Measurements from ENCODE around the gene GALNT11. TPM values are rescaled to one million over a fixed set of nuclear protein-coding genes. Genes with fewer than 3 reads are reported as not detected.
"Not testable (repeated sequence)": the region's sequence is repeated elsewhere in the genome, so short reads cannot be mapped to it uniquely, and the experiment has no call there.

GALNT11 gene
- total RNA-seq, 1 donor = 30.9 TPM

DNA sequence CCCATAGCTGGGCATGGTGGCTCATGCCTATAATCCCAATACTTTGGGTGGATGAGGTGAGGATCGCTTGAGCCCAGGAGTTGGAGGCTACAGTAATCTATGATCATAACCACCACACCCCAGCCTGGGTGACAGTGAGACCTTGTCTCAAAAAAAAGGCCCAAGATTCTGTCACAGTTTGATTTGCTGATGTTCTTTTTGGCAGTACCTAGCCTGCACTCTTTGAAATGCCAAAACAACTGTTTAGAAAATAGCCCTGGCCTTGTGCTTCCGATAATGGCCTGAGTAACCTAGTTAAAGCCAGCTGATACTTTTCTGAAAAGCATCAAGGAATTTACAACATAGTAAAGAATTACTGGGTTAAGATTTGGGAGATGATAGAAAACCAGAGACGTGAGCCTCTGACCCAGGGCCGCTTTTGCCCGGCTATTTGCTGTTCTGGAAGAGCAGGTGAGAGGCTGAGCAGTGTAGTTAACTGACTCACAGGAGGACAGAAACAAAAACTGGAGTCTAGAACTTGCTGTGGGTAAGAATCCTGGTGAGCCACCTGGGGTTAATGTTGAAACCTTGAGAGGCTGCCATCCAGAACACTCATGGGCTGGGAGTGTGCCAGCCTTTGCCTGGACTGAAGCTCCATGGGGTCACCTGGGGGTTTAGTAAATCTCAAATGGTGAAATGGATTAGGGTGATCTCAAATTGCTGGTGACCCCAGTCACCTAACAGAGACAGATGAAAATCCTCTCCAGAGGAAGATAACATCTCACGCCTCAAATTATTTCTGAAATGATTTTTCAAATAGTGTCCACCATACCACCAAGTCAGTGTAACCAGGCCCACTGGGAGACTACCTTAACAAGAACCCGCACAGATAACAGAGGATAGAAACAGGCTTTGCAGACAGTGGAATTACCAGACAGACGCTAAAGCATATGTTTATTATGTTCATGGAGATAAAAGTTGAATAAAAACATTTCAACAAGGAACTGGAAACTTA, 51.8 kb downstream of the GALNT11 start:
- H3K4me1 ChIP-seq (ENCODE audit: insufficient read depth, low read length) = peaks cover 3% of the 10 kb centered on the region
- no peaks in the 10 kb centered on the region for H3K9me3 ChIP-seq (ENCODE audit: low read depth, low read length)
- H3K27me3 ChIP-seq (ENCODE audit: insufficient read depth, low read length) = no peaks in the 10 kb centered on the region
- no peak overlapping the region for H3K4me3 ChIP-seq (ENCODE audit: low read length)

DNA sequence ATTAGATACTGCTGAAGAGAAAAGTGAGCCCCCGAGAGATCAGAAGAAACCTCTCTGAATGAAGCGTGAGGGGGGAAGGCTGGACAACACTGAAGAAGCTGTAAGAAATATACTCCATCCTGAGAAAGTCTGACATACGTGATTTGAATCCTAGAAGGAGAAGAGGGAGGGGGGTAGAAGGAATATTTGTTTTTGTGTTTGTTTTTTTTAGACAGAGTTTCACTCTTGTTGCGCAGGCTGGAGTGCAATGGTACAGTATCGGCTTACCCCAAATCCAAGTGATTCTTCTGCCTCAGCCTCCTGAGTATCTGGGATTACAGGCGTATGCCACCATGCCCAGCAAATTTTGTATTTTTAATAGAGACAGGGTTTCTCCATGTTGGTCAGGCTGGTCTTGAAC, 52.6 kb downstream of the GALNT11 start:
- Histone ChIP-seq H3K27me3 (ENCODE audit: insufficient read depth, low read length) (no peaks in the 10 kb centered on the region), H3K4me3 (ENCODE audit: low read length) (no peak overlapping the region), H3K4me1 (ENCODE audit: insufficient read depth, low read length) (peaks cover 3% of the 10 kb centered on the region), H3K9me3 (ENCODE audit: low read depth, low read length) (no peaks in the 10 kb centered on the region)

DNA sequence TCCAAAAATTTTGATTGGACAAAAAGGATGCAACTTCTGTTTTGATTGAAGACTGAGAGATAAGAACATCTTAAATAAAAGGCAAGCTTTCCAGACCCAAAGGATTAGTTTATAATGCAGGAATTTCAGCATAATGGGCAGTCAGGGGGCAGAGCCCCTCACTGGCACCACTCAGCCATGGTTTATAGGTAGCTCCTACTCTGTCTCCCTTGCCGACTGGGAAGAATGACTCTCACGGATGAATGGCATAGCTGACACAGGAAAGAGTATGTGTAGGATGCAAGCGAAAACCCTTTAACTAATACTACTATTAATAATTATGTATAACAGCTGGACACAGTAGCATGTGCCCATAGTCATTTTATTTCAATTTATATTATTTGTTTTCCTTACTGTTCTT, 53.3 kb downstream of the GALNT11 start:
- Histone ChIP-seq H3K9me3 (ENCODE audit: low read depth, low read length) (no peaks in the 10 kb centered on the region), H3K4me3 (ENCODE audit: low read length) (no peak overlapping the region), H3K4me1 (ENCODE audit: insufficient read depth, low read length) (peaks cover 3% of the 10 kb centered on the region)

DNA sequence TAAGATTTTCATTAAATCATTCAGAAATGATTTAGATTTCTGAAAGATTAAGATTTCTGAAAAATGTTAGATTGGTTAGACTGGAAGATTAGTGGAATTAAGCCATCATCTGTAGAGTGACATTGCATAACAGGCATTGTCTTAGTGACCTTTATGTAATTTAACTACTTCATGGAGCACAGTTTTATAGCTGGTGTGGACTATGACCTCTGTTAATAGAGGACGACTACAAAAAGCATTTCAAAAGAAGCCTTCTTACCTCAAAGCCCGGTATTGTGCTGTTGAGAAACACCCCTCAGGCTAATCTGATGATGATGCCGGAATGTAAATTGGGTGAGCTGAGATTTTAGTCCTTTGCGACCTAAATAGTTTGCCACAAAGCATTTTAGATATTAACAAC, 55.6 kb downstream of the GALNT11 start:
- Histone ChIP-seq H3K9me3 (ENCODE audit: low read depth, low read length) (no peaks in the 10 kb centered on the region), H3K4me3 (ENCODE audit: low read length) (no peak overlapping the region), H3K27me3 (ENCODE audit: insufficient read depth, low read length) (no peaks in the 10 kb centered on the region), H3K4me1 (ENCODE audit: insufficient read depth, low read length) (peaks cover 3% of the 10 kb centered on the region)

More for the DNA sequence above, 53.3 kb downstream of the GALNT11 start:
- H3K27me3 ChIP-seq (ENCODE audit: insufficient read depth, low read length) = no peaks in the 10 kb centered on the region

DNA sequence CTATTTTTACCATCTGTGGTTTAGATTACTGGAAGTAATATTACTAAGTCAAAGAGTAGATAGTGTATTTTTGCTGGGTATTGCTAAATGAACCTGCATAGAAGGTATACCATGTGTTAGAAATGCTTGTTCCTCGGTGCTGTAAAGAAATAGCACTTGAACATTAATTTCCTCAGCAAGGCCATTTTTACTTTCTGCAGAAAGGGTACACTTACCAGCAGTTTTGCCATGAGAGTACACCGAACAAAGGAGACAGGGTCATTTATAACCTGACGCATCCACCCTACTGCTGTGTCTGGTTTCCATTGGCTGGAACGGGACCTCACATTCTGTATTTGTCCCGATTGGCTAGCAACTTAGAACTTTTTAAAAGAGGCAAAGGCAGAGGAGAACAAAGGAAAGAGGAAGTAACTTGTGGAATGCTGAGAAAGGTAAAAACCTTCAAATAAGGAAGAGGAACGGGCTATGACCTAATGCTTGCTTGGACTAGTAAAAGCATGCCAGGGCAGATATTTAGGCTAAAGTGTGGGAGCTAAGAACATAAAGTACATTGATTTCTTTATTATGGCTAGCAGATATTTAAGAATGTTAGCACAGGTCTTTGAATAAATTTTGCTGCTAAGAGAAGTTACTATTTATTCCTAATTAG, 56.7 kb downstream of the GALNT11 start:
- H3K4me3 ChIP-seq (ENCODE audit: low read length); H3K4me1 ChIP-seq (ENCODE audit: insufficient read depth, low read length); H3K9me3 ChIP-seq (ENCODE audit: low read depth, low read length); H3K27me3 ChIP-seq (ENCODE audit: insufficient read depth, low read length): not testable (repeated sequence)

DNA sequence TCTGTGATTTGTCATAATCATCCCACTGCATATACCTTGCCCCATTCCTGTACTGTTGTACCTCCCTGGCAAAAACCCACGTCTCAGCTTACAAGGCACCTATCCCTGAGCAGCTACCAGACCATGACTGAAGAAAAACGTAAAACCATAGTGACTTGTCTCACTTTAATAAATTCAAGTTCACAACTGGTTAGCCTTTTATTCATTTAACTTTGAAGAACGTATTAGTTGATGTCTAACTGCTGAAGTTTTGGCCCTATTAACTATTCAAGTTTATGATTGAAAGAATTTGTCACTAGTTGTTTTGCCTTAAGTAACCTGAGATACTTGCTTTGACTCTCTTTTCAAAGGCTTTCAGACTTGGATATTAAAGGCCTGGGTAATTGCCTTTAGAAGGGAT, 59.7 kb downstream of the GALNT11 start:
- peaks cover 28% of the 10 kb centered on the region for H3K9me3 ChIP-seq (ENCODE audit: low read depth, low read length)
- no peaks in the 10 kb centered on the region for H3K27me3 ChIP-seq (ENCODE audit: insufficient read depth, low read length)
- H3K4me3 ChIP-seq (ENCODE audit: low read length) = no peak overlapping the region
- H3K4me1 ChIP-seq (ENCODE audit: insufficient read depth, low read length) = no peaks in the 10 kb centered on the region

DNA sequence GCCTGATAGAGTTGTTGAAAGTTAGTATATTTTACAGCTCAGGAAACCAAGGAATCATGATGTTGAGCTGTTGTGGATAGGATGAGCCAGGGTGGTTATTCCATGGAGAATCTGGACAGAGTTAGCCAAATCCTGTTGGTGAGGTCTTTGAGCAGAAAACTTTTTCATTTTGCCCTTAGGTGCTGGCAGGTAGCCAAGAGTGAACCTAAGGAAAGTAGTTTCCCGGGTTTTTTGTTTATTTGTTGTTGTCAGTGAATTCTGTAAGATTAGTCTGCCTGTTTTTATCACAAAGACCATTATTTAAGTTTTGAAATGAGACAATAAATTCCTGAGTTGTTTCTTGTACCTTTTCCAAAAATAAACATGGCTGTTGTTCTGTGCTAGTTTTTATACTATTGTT, 61.0 kb downstream of the GALNT11 start:
- H3K4me1 ChIP-seq (ENCODE audit: insufficient read depth, low read length) = no peaks in the 10 kb centered on the region
- no peaks in the 10 kb centered on the region for H3K27me3 ChIP-seq (ENCODE audit: insufficient read depth, low read length)
- no peak overlapping the region for H3K4me3 ChIP-seq (ENCODE audit: low read length)
- peaks cover 28% of the 10 kb centered on the region for H3K9me3 ChIP-seq (ENCODE audit: low read depth, low read length)

DNA sequence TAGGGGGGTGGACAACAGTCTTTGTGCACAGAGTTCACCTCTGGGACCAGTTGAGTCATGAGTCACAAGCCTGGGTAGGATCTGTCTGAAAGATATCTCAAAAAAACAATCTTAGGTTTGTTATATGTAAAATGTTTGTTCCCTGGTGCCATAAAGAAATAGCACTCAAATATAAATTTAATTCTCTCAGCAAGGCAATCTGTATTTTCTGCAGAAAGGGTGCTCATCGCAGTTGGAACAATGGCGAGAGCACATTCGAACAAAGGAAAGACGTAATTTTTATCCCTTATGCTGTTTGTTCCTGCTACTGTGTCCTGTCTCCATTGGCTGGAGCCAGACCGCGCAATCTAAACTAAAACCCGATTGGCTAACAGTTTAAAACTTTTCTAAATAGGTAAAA, 63.7 kb downstream of the GALNT11 start:
- Histone ChIP-seq H3K4me3 (ENCODE audit: low read length) (no peak overlapping the region), H3K4me1 (ENCODE audit: insufficient read depth, low read length) (no peaks in the 10 kb centered on the region), H3K27me3 (ENCODE audit: insufficient read depth, low read length) (no peaks in the 10 kb centered on the region), H3K9me3 (ENCODE audit: low read depth, low read length) (peaks cover 28% of the 10 kb centered on the region)

DNA sequence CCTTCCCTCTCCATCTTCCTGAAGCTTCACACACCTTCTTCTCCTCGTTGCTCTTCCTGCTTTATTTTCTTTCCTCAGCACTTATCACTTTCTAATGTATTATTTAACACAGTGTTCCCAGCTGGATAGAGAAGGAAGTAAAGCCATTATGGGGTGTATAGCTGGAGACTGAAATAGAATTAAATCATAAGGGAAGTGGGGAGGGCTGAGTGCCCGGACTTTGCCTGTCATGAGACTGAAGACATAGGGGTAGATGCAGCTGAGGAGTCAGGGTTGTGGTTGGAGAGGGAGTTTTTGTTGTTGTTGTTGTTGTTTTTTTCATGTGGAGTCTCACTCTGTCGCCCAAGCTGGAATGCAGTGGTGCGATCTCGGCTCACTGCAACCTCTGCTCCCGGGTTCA, 65.3 kb downstream of the GALNT11 start:
- Histone ChIP-seq H3K4me3 (ENCODE audit: low read length) (no peak overlapping the region), H3K4me1 (ENCODE audit: insufficient read depth, low read length) (no peaks in the 10 kb centered on the region), H3K9me3 (ENCODE audit: low read depth, low read length) (peaks cover 28% of the 10 kb centered on the region), H3K27me3 (ENCODE audit: insufficient read depth, low read length) (no peaks in the 10 kb centered on the region)

DNA sequence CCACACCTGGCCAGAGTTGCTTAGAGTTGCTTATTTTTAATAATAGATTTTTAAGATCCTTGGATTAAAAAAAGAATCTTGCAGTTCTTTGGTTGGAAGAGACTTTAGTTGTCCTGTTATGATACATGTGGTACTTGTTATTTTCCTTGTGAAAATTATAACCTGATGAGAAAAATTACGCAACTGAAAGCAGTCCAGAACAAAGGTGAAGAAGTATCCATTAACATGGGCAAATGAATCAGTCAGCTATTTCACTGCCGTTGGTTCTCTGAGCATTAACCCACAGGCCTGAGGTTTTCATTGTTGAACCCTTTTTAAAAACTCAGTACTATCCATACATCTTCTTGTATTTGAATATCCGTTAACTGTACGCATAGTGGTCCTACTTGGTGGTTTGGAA, 68.2 kb downstream of the GALNT11 start:
- peaks cover 14% of the 10 kb centered on the region for H3K9me3 ChIP-seq (ENCODE audit: low read depth, low read length)
- no peaks in the 10 kb centered on the region for H3K4me1 ChIP-seq (ENCODE audit: insufficient read depth, low read length)
- no peaks in the 10 kb centered on the region for H3K27me3 ChIP-seq (ENCODE audit: insufficient read depth, low read length)
- H3K4me3 ChIP-seq (ENCODE audit: low read length) = no peak overlapping the region

DNA sequence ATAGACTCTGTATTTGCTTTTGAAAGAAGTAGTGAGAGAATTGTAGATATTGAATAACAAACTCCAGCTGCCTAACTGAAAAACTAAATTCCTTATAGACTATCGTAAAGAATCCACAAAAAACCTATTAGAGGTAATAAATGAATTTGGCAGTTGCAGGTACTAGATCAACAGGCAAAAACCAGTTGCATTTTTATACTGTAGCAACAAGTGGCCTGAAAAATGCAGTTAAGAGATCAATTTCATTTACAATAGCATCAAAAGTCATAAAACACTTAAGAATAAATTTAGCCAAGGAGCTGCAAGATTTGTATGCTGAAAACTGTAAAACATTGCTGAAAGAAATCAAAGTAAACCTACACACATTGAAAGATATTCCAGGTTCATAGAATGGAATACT, 70.3 kb downstream of the GALNT11 start:
- no peak overlapping the region for H3K4me3 ChIP-seq (ENCODE audit: low read length)
- H3K27me3 ChIP-seq (ENCODE audit: insufficient read depth, low read length) = no peaks in the 10 kb centered on the region
- H3K9me3 ChIP-seq (ENCODE audit: low read depth, low read length) = no peaks in the 10 kb centered on the region

DNA sequence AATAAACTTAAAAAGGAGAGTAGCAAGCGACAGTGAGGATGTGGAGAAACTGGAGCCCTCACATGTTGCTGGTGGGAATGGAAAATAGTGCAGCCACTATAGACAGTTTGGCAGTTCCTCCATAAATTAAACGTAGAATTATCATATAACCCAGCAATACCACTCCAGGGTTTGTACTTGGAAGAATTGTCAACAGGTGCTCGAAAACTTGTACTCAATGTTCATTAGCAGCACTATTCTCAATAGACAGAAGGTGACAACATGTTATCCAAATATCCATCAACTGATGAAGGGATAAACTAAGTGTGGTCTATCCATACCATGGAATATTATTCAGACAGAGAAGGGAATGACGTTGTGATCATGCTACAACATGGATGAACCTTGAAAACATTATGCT, 71.9 kb downstream of the GALNT11 start:
- H3K9me3 ChIP-seq (ENCODE audit: low read depth, low read length) = no peaks in the 10 kb centered on the region
- no peak overlapping the region for H3K4me3 ChIP-seq (ENCODE audit: low read length)
- no peaks in the 10 kb centered on the region for H3K27me3 ChIP-seq (ENCODE audit: insufficient read depth, low read length)
- no peaks in the 10 kb centered on the region for H3K4me1 ChIP-seq (ENCODE audit: insufficient read depth, low read length)

More for the DNA sequence above, 70.3 kb downstream of the GALNT11 start:
- H3K4me1 ChIP-seq (ENCODE audit: insufficient read depth, low read length) = no peaks in the 10 kb centered on the region

DNA sequence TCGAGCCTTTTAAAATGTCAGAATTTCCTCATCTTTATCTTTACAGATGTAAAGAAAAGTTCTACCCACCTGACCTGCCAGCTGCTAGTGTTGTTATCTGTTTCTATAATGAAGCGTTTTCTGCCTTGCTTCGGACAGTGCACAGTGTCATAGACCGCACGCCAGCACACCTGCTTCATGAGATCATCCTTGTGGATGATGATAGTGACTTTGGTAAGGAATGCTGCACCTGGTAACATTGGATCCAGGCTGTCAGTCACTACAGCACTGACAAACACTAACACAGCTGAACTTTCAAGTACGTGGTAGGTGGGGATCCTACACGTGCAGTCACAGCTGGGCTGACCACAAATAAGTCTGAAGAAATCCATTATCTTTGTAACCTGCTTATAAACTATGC, 77.6 kb downstream of the GALNT11 start:
- no peaks in the 10 kb centered on the region for H3K9me3 ChIP-seq (ENCODE audit: low read depth, low read length)

DNA sequence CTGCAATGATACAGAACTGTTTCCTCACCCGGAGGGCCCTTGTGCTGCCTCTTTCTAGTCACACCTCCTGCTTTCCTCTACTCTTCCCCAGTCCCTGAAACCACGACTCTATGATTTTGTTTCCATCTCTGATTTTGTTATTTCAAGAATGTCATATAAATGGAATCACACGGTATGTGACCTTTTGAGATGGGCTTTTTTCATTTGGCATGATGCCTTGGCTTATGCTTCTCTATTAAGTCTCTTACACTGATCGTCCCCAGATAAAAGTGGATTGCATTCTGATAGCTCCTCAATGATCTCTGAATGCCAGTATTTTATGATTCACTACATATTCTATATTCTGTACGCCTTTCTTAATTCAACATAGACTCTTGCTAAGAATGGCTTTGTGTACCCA, 78.2 kb downstream of the GALNT11 start:
- no peaks in the 10 kb centered on the region for H3K4me1 ChIP-seq (ENCODE audit: insufficient read depth, low read length)
- no peak overlapping the region for H3K4me3 ChIP-seq (ENCODE audit: low read length)
- no peaks in the 10 kb centered on the region for H3K9me3 ChIP-seq (ENCODE audit: low read depth, low read length)
- H3K27me3 ChIP-seq (ENCODE audit: insufficient read depth, low read length) = no peaks in the 10 kb centered on the region

More for the DNA sequence above, 77.6 kb downstream of the GALNT11 start:
- H3K4me3 ChIP-seq (ENCODE audit: low read length) = no peak overlapping the region
- H3K27me3 ChIP-seq (ENCODE audit: insufficient read depth, low read length) = no peaks in the 10 kb centered on the region
- H3K4me1 ChIP-seq (ENCODE audit: insufficient read depth, low read length) = no peaks in the 10 kb centered on the region

DNA sequence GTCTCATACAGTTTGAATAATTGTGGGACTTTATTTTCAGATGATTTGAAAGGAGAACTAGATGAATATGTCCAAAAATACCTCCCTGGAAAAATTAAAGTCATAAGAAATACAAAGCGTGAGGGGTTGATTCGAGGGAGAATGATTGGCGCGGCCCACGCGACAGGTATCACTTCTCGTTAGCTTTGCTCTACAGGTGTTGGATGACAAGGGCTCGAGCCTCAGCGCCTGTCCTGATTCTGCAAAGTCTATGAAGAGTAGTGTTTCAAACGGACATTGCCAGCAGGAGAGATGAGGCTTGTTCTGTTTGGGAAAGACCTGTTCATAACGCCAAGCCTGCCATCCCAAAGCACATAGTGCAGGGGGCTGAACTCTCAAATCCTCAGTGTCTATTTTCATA, 79.7 kb downstream of the GALNT11 start:
- H3K4me1 ChIP-seq (ENCODE audit: insufficient read depth, low read length) = no peaks in the 10 kb centered on the region
- no peaks in the 10 kb centered on the region for H3K27me3 ChIP-seq (ENCODE audit: insufficient read depth, low read length)
- no peaks in the 10 kb centered on the region for H3K9me3 ChIP-seq (ENCODE audit: low read depth, low read length)
- no peak overlapping the region for H3K4me3 ChIP-seq (ENCODE audit: low read length)

All from mononuclear cell (primary cell).